ENCODE measurements around the gene ZNF91.
"Not testable (repeated sequence)": the region's sequence is repeated elsewhere in the genome, so short reads cannot be mapped to it uniquely, and the experiment has no call there.

DNA sequence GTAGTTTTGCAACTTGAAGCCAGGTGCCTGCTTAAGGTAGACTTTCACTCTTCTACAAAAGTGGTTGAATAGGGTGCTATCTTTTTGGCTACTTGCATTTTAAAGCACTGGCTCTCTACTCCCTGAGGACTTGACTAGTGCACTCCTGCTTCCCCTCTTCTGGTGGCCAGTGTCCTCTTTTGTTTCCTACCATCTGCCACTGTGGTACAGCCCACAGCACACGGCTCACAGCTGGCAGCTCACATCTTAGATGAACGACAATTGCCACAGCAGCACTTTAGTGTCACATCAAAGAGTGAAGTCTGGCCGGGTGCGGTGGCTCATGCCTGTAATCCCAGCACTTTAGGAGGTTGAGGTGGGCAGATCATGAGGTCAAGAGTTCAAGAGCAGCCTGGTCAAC lies 15.6 kb downstream of the ZNF91 start:
- TF ChIP-seq, protein P1, sequence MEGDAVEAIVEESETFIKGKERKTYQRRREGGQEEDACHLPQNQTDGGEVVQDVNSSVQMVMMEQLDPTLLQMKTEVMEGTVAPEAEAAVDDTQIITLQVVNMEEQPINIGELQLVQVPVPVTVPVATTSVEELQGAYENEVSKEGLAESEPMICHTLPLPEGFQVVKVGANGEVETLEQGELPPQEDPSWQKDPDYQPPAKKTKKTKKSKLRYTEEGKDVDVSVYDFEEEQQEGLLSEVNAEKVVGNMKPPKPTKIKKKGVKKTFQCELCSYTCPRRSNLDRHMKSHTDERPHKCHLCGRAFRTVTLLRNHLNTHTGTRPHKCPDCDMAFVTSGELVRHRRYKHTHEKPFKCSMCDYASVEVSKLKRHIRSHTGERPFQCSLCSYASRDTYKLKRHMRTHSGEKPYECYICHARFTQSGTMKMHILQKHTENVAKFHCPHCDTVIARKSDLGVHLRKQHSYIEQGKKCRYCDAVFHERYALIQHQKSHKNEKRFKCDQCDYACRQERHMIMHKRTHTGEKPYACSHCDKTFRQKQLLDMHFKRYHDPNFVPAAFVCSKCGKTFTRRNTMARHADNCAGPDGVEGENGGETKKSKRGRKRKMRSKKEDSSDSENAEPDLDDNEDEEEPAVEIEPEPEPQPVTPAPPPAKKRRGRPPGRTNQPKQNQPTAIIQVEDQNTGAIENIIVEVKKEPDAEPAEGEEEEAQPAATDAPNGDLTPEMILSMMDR (conservative IDR thresholded peaks at IDR 0.05 in 1 of 2, IDR thresholded peaks at IDR 0.05 in 1 of 2; ENCODE audit: low read depth in 1 of 2, low read length in 2 of 2) = not testable (repeated sequence)
- TF ChIP-seq EZH2 (IDR thresholded peaks at IDR 0.05; ENCODE audit: low read length, missing control alignments) = not testable (repeated sequence)

Data from fibroblast of lung (primary cell).